ENCODE results near the gene PCSK1N.

The PCSK1N gene

GRCh38 chrX:48818866-48819265 lies 16.5 kb downstream of the PCSK1N start:
- TF ChIP-seq, protein P1, sequence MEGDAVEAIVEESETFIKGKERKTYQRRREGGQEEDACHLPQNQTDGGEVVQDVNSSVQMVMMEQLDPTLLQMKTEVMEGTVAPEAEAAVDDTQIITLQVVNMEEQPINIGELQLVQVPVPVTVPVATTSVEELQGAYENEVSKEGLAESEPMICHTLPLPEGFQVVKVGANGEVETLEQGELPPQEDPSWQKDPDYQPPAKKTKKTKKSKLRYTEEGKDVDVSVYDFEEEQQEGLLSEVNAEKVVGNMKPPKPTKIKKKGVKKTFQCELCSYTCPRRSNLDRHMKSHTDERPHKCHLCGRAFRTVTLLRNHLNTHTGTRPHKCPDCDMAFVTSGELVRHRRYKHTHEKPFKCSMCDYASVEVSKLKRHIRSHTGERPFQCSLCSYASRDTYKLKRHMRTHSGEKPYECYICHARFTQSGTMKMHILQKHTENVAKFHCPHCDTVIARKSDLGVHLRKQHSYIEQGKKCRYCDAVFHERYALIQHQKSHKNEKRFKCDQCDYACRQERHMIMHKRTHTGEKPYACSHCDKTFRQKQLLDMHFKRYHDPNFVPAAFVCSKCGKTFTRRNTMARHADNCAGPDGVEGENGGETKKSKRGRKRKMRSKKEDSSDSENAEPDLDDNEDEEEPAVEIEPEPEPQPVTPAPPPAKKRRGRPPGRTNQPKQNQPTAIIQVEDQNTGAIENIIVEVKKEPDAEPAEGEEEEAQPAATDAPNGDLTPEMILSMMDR (conservative IDR thresholded peaks at IDR 0.05; ENCODE audit: low read depth, low read length): no peak

GRCh38 chrX:48818098-48818497 lies 17.3 kb downstream of the PCSK1N start:
- DNase-seq (ENCODE audit: low read depth): no peak
- H3K4me3 ChIP-seq (ENCODE audit: low read depth, low read length): no peak overlapping the region
- TF ChIP-seq, protein P1 (conservative IDR thresholded peaks at IDR 0.05; ENCODE audit: low read depth, low read length): no peak

More at GRCh38 chrX:48818866-48819265, 16.5 kb downstream of the PCSK1N start:
- no peak for DNase-seq (ENCODE audit: low read depth)
- no peak overlapping the region for H3K4me3 ChIP-seq (ENCODE audit: low read depth, low read length)

DNA sequence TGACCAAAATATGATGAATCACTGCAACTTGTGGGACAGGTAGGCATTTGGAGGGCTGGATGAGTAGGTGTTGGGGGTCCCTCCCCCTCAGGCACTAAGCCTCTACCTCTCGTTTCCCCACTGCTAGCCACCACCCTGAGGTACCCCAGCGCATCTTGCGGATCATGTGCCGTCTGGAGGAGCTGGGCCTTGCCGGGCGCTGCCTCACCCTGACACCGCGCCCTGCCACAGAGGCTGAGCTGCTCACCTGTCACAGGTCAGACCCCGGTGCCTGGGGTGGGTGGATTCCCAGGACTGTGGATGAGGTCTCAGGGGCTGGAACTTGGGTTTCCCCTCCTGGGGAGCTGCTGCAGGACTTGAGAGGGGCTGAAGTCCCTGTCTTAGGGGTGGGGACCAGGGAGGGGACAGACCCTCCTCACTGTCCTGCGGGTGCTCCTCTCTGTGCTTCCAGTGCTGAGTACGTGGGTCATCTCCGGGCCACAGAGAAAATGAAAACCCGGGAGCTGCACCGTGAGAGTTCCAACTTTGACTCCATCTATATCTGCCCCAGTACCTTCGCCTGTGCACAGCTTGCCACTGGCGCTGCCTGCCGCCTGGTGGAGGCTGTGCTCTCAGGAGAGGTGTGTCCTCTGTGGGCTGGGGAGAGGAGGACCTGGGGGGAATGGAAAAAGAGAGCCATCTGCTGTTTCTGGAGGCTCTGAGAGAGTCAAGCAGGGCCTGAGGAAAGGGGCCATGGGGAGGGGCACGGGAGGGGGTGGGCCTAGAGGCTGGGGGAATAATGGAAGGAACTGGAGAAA lies 19.2 kb downstream of the PCSK1N start:
- no peak overlapping the region for H3K4me3 ChIP-seq (ENCODE audit: low read depth, low read length)
- no peak for DNase-seq (ENCODE audit: low read depth)
- TF ChIP-seq, protein P1 (conservative IDR thresholded peaks at IDR 0.05; ENCODE audit: low read depth, low read length): no peak

- TF ChIP-seq, protein P1 (conservative IDR thresholded peaks at IDR 0.05; ENCODE audit: low read depth, low read length): no peak
- no peak overlapping the region for H3K4me3 ChIP-seq (ENCODE audit: low read depth, low read length)
- DNase-seq (ENCODE audit: low read depth): no peak
Measured at GRCh38 chrX:48815266-48815665, 20.1 kb downstream of the PCSK1N start.

DNA sequence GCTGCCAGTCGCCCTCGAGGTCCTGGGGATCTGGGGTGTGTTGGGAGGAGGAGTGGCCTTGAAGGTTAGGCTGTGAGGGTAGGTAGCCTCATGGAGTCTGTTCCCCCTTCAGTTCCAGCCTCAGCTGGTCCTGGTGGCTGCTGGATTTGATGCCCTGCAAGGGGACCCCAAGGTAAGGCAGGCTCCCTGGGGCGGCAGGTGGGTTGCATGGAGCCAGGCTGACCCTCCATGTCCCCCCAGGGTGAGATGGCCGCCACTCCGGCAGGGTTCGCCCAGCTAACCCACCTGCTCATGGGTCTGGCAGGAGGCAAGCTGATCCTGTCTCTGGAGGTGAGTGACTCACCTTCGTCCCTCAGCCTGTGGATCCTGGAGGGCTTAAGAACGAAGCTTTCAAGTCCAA lies 20.7 kb downstream of the PCSK1N start:
- TF ChIP-seq, protein P1 (conservative IDR thresholded peaks at IDR 0.05; ENCODE audit: low read depth, low read length): no peak
- H3K4me3 ChIP-seq (ENCODE audit: low read depth, low read length): no peak overlapping the region
- DNase-seq (ENCODE audit: low read depth): no peak

- TF ChIP-seq, protein P1 (conservative IDR thresholded peaks at IDR 0.05; ENCODE audit: low read depth, low read length): no peak
- DNase-seq (ENCODE audit: low read depth): no peak
- no peak overlapping the region for H3K4me3 ChIP-seq (ENCODE audit: low read depth, low read length)
Measured at GRCh38 chrX:48813644-48814043, 21.8 kb downstream of the PCSK1N start.

DNA sequence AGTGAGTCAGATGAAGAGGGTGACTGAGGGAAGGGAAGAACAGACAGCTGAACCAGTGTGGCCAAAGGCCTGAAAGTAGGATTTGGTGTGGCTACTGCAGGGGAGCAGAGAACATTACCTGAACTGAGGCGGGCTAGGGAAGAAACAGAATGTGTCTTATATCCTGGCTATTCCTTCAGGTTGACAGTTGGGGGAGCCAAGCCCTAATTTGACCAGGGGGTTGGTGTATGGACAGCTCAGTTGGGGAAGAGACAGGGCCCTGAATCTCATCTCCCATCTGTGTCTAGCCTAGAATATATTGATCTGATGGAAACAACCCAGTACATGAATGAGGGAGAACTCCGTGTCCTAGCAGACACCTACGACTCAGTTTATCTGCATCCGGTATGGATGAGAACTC lies 29.3 kb downstream of the PCSK1N start:
- no peak overlapping the region for H3K4me3 ChIP-seq (ENCODE audit: low read depth, low read length)
- TF ChIP-seq, protein P1 (conservative IDR thresholded peaks at IDR 0.05; ENCODE audit: low read depth, low read length): peak; percentile 12
- peak; percentile 12 for DNase-seq (ENCODE audit: low read depth)

Measured in choroid plexus epithelial cell (primary cell).